Neural crest cell (in vitro differentiated cells): ENCODE measurements around the gene CEP250. TPM values are rescaled to one million over a fixed set of nuclear protein-coding genes. Genes with fewer than 3 reads are reported as not detected.

Experiments
- DNase-seq: peaks from one replicate; pipeline ENCODE4 v3.0.0; 2021; ENCODE audit warnings: low read depth, mixed read lengths, low spot score
- H3K27ac Mint-ChIP-seq: one replicate; pipeline ENCODE4 v1.8.0; 2021; ENCODE audit warnings: mild to moderate bottlenecking, mixed read lengths; ENCODE audit not compliant: unreplicated experiment
- H3K27me3 Mint-ChIP-seq: 2 replicates; pipeline ENCODE4 v1.8.0; 2021; ENCODE audit warnings: low read depth, mild to moderate bottlenecking, mixed read lengths
- H3K36me3 Mint-ChIP-seq: 2 replicates; pipeline ENCODE4 v1.8.0; 2021; ENCODE audit warnings: low read depth, mild to moderate bottlenecking, mixed read lengths
- H3K4me1 Mint-ChIP-seq: 2 replicates; pipeline ENCODE4 v1.8.0; 2021; ENCODE audit warnings: mixed read lengths
- H3K4me3 Mint-ChIP-seq: one replicate; pipeline ENCODE4 v1.8.0; 2021; ENCODE audit warnings: mild to moderate bottlenecking, mixed read lengths
- H3K9me3 Mint-ChIP-seq: 2 replicates; pipeline ENCODE4 v1.8.0; 2021; ENCODE audit warnings: mixed read lengths
- CTCF ChIP-seq: fragments of 200-600 bp; sonication (generic); conservative IDR thresholded peaks from 2 replicates; pipeline ENCODE4 v1.5.0; 2021; ENCODE audit warnings: antibody characterized with exemption, mild to moderate bottlenecking
- total RNA-seq: library from RNA; stranded (reverse); gene quantifications from 2 replicates; pipeline ENCODE4 v1.2.1, GENCODE V29; 2021

CEP250 gene
- total RNA-seq, 1 donor from 2014 or later, result 64.5 TPM

- DNase-seq, result no peak
- H3K4me1 Mint-ChIP-seq, result no peaks in the 10 kb centered on the region
- no peak overlapping the region for H3K27ac Mint-ChIP-seq
- peaks cover 10% of the 10 kb centered on the region for H3K36me3 Mint-ChIP-seq
- no peaks in the 10 kb centered on the region for H3K27me3 Mint-ChIP-seq
- TF ChIP-seq CTCF, result no peak
- H3K9me3 Mint-ChIP-seq, result no peaks in the 10 kb centered on the region
- H3K4me3 Mint-ChIP-seq, result no peak overlapping the region
Observed at GRCh38 chr20:35497780-35498189, 42.4 kb downstream of the CEP250 start.

DNA sequence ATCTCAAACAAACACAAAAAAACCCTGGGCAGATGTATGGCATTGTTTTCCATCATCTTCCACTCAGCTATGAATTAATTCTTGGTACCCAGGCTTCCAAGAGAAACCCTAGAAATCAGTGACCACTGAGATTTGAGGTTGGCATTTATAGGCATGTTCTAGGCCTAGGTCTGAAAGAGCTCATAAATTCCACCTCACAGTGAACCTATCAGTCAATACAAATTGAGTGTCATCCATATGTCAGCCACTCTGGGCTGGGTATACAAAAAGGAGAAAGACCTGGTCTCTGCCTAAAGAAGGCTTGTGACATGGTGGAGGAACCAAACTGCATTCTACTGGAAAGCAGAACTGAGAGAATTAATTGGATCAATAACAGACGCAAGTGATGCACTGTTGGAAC, 43.9 kb downstream of the CEP250 start:
- Mint-ChIP-seq H3K4me1 (no peaks in the 10 kb centered on the region), H3K27ac (no peak overlapping the region), H3K9me3 (no peaks in the 10 kb centered on the region), H3K36me3 (peaks cover 16% of the 10 kb centered on the region), H3K4me3 (no peak overlapping the region), H3K27me3 (no peaks in the 10 kb centered on the region)
- no peak for TF ChIP-seq CTCF
- DNase-seq, result no peak

DNA sequence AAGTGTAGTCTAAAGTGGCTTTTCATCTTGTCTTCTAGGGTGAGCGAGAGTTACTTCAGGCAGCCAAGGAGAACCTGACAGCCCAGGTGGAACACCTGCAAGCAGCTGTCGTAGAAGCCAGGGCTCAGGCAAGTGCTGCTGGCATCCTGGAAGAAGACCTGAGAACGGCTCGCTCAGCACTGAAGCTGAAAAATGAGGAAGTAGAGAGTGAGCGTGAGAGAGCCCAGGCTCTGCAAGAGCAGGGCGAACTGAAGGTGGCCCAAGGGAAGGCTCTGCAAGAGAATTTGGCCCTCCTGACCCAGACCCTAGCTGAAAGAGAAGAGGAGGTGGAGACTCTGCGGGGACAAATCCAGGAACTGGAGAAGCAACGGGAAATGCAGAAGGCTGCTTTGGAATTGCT, 47.0 kb downstream of the CEP250 start:
- Mint-ChIP-seq H3K27me3 (no peaks in the 10 kb centered on the region), H3K4me3 (no peak overlapping the region), H3K36me3 (peaks cover 19% of the 10 kb centered on the region), H3K4me1 (no peaks in the 10 kb centered on the region), H3K9me3 (no peaks in the 10 kb centered on the region), H3K27ac (no peak overlapping the region)
- no peak for DNase-seq
- no peak for TF ChIP-seq CTCF

- no peak for TF ChIP-seq CTCF
- no peak overlapping the region for H3K27ac Mint-ChIP-seq
- H3K4me3 Mint-ChIP-seq, result no peak overlapping the region
- no peaks in the 10 kb centered on the region for H3K4me1 Mint-ChIP-seq
- no peaks in the 10 kb centered on the region for H3K27me3 Mint-ChIP-seq
- no peaks in the 10 kb centered on the region for H3K9me3 Mint-ChIP-seq
- peaks cover 19% of the 10 kb centered on the region for H3K36me3 Mint-ChIP-seq
- no peak for DNase-seq
Observed at GRCh38 chr20:35503281-35503680, 47.9 kb downstream of the CEP250 start.

DNA sequence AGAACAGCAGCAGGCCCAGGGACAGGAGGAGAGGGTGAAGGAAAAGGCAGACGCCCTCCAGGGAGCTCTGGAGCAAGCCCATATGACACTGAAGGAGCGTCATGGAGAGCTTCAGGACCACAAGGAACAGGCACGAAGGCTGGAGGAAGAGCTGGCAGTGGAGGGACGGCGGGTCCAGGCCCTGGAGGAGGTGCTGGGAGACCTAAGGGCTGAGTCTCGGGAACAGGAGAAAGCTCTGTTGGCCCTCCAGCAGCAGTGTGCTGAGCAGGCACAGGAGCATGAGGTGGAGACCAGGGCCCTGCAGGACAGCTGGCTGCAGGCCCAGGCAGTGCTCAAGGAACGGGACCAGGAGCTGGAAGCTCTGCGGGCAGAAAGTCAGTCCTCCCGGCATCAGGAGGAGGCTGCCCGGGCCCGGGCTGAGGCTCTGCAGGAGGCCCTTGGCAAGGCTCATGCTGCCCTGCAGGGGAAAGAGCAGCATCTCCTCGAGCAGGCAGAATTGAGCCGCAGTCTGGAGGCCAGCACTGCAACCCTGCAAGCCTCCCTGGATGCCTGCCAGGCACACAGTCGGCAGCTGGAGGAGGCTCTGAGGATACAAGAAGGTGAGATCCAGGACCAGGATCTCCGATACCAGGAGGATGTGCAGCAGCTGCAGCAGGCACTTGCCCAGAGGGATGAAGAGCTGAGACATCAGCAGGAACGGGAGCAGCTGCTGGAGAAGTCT, 48.6 kb downstream of the CEP250 start:
- H3K4me3 Mint-ChIP-seq, result no peak overlapping the region
- no peak for DNase-seq
- no peaks in the 10 kb centered on the region for H3K4me1 Mint-ChIP-seq
- no peak for TF ChIP-seq CTCF
- peaks cover 19% of the 10 kb centered on the region for H3K36me3 Mint-ChIP-seq
- H3K27me3 Mint-ChIP-seq, result no peaks in the 10 kb centered on the region
- peak overlapping the region; percentile 73 for H3K27ac Mint-ChIP-seq
- H3K9me3 Mint-ChIP-seq, result no peaks in the 10 kb centered on the region
